Measurements from ENCODE around the gene APOBEC4.

- TF ChIP-seq CTCF (IDR thresholded peaks at IDR 0.05) (no peak), POLR2A (IDR thresholded peaks at IDR 0.05) (no peak)
Observed at GRCh38 chr1:183675883-183676585, 22.9 kb upstream of the APOBEC4 start.
